Measurements from ENCODE around the gene KIAA0232. TPM values are rescaled to one million over a fixed set of nuclear protein-coding genes. Genes with fewer than 3 reads are reported as not detected.

Gene KIAA0232
- total and polyA plus RNA-seq, 9 of the 15 experiments (the other 6 are each of a cell fraction or from before 2014, with no cell fraction given), result 3.5 to 17.4 (median 13.0) TPM

DNA sequence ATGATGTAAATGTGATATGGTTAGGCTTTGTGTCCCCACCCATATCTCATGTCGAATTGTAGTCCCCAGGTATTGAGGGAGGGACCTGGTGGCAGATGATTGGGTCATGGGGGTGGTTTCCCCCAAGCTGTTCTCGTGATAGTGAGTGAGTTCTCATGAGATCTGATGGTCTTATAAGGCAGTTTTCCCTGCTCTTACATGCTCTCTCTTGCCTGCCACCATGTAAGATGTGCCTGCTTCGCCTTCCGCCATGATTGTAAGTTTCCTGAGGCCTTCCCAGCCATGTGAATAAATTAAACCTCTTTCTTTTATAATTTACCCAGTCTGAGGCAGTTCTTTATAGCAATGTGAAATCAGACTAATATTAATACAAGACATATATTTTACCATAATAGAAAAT lies 42.6 kb upstream of the KIAA0232 start:
- ChIA-PET POLR2A (no interaction called here), CTCF (ENCODE audit: low intra/inter-chr PET ratio) (no interaction called here)
- Histone ChIP-seq H3K9ac (ENCODE audit: insufficient read depth in 1 of 2, low read depth in 2 of 2, low read length in 2 of 2) (no peak overlapping the region), H4K20me1 (replicated peaks; ENCODE audit: control insufficient read depth, insufficient read depth, low read length) (no peaks in the 10 kb centered on the region), H3K27ac (ENCODE audit: extremely low read depth, low read depth, low read length) (no peak overlapping the region), H3K4me2 (ENCODE audit: insufficient read depth, low read length) (no peak overlapping the region), H3K4me1 (replicated peaks in 1 of 2; ENCODE audit: control insufficient read depth in 2 of 2, insufficient read depth in 2 of 2, low read length in 2 of 2) (peaks cover 2 to 6% of the 10 kb centered on the region in 2 experiments; a peak in 3 of 5 replicates), H3K4me3 (no peak overlapping the region), H3K9me1 (ENCODE audit: control insufficient read depth, insufficient read depth, low read length) (no peaks in the 10 kb centered on the region), H3K36me3 (ENCODE audit: control insufficient read depth, insufficient read depth, low read length) (no peaks in the 10 kb centered on the region), H3K79me2 (ENCODE audit: control insufficient read depth, insufficient read depth, low read length) (no peaks in the 10 kb centered on the region), H3K9me3 (replicated peaks; ENCODE audit: control insufficient read depth, insufficient read depth, low read depth, low read length) (peaks cover 7% of the 10 kb centered on the region; the same call in 1 of the 2 replicates), H2AFZ (ENCODE audit: low read depth, low read length) (no peak overlapping the region), H3K27me3 (ENCODE audit: control insufficient read depth in 2 of 2, insufficient read depth in 2 of 2, low read length in 2 of 2) (no peaks in the 10 kb centered on the region)
- TF ChIP-seq ZFP36 (IDR thresholded peaks at IDR 0.05; ENCODE audit: low read depth, low read length, partially characterized antibody) (peak; percentile 65), ZNF280B (CRISPR knock-in tag; IDR thresholded peaks at IDR 0.05) (no peak), CHD2 (IDR thresholded peaks at IDR 0.05; ENCODE audit: low read depth, low read length) (peak; percentile 25; the same call in 1 of the 2 replicates), ZKSCAN8 (CRISPR knock-in tag; IDR thresholded peaks at IDR 0.05) (no peak)
- intact Hi-C loops (cut with micrococcal nuclease) (no loop called here), in situ Hi-C loops (cut with MboI) (no loop called here)
- DNase-seq (ENCODE audit: extremely low read depth in 1 of 4, low spot score in 3 of 4) (no peak), ATAC-seq (no peak), FAIRE-seq (no peak)
- 63% methylated on average over 4 of the region's 4 CpGs for WGBS (ENCODE audit: insufficient coverage, low coverage, missing lambda C conversion rate)
- BruUV-seq (replicated peaks), result no TSS peak

- 89% methylated on average over 8 of the region's 8 CpGs for WGBS (ENCODE audit: insufficient coverage, low coverage, missing lambda C conversion rate)
- no peaks in the 10 kb centered on the region for H3K79me2 ChIP-seq (ENCODE audit: control insufficient read depth, insufficient read depth, low read length)
- H3K4me3 ChIP-seq, result no peak overlapping the region
- no TSS peak for BruUV-seq (replicated peaks)
- DNase-seq (ENCODE audit: extremely low read depth in 1 of 4, low spot score in 3 of 4) (no peak), ATAC-seq (no peak), FAIRE-seq (no peak)
- H2AFZ ChIP-seq (ENCODE audit: low read depth, low read length), result no peak overlapping the region
- no peak overlapping the region for H3K4me2 ChIP-seq (ENCODE audit: insufficient read depth, low read length)
- no peak overlapping the region for H3K9ac ChIP-seq (ENCODE audit: insufficient read depth in 1 of 2, low read depth in 2 of 2, low read length in 2 of 2)
- H4K20me1 ChIP-seq (replicated peaks; ENCODE audit: control insufficient read depth, insufficient read depth, low read length), result no peaks in the 10 kb centered on the region
- no peaks in the 10 kb centered on the region for H3K27me3 ChIP-seq (ENCODE audit: control insufficient read depth in 2 of 2, insufficient read depth in 2 of 2, low read length in 2 of 2)
- ChIA-PET POLR2A (no interaction called here), CTCF (ENCODE audit: low intra/inter-chr PET ratio) (no interaction called here)
- H3K9me1 ChIP-seq (ENCODE audit: control insufficient read depth, insufficient read depth, low read length), result no peaks in the 10 kb centered on the region
- in situ Hi-C loops (cut with MboI) (no loop called here), intact Hi-C loops (cut with micrococcal nuclease) (no loop called here)
- H3K27ac ChIP-seq (ENCODE audit: extremely low read depth, low read depth, low read length), result no peak overlapping the region
- H3K4me1 ChIP-seq (replicated peaks in 1 of 2; ENCODE audit: control insufficient read depth in 2 of 2, insufficient read depth in 2 of 2, low read length in 2 of 2), result peaks cover 0 to 6% of the 10 kb centered on the region in 2 experiments; a peak in 3 of 5 replicates
- H3K9me3 ChIP-seq (replicated peaks; ENCODE audit: control insufficient read depth, insufficient read depth, low read depth, low read length), result peaks cover 7% of the 10 kb centered on the region; the same call in 1 of the 2 replicates
- no peaks in the 10 kb centered on the region for H3K36me3 ChIP-seq (ENCODE audit: control insufficient read depth, insufficient read depth, low read length)
- TF ChIP-seq, protein P1, sequence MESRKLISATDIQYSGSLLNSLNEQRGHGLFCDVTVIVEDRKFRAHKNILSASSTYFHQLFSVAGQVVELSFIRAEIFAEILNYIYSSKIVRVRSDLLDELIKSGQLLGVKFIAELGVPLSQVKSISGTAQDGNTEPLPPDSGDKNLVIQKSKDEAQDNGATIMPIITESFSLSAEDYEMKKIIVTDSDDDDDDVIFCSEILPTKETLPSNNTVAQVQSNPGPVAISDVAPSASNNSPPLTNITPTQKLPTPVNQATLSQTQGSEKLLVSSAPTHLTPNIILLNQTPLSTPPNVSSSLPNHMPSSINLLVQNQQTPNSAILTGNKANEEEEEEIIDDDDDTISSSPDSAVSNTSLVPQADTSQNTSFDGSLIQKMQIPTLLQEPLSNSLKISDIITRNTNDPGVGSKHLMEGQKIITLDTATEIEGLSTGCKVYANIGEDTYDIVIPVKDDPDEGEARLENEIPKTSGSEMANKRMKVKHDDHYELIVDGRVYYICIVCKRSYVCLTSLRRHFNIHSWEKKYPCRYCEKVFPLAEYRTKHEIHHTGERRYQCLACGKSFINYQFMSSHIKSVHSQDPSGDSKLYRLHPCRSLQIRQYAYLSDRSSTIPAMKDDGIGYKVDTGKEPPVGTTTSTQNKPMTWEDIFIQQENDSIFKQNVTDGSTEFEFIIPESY (CRISPR knock-in tag; IDR thresholded peaks at IDR 0.05), result peak; percentile 82
- TF ChIP-seq TBL1XR1 (IDR thresholded peaks at IDR 0.05; ENCODE audit: low read length in 2 of 2), result no peak
These were observed 42.2 kb upstream of the KIAA0232 start for GRCh38 chr4:6740347-6740746.

Measured in K562 (cell line).